ENCODE measurements around the gene HPSE2.

HPSE2 gene

GRCh38 chr10:98623176-98623575 lies 612.5 kb downstream of the HPSE2 start:
- Histone ChIP-seq H3K9me3 (ENCODE audit: insufficient read depth, low read length) (no peaks in the 10 kb centered on the region), H3K4me1 (ENCODE audit: low read length) (no peaks in the 10 kb centered on the region), H3K27ac (ENCODE audit: low read length) (no peak overlapping the region), H3K4me2 (ENCODE audit: low read length) (no peak overlapping the region), H3K27me3 (ENCODE audit: low read depth, low read length) (no peaks in the 10 kb centered on the region), H3K9ac (ENCODE audit: low read length) (no peak overlapping the region), H4K20me1 (ENCODE audit: insufficient read depth, low read length) (no peaks in the 10 kb centered on the region), H3K79me2 (ENCODE audit: low read length) (no peaks in the 10 kb centered on the region), H2AFZ (ENCODE audit: low read depth, low read length) (no peak overlapping the region), H3K36me3 (replicated peaks; ENCODE audit: low read depth, low read length) (no peaks in the 10 kb centered on the region), H3K4me3 (ENCODE audit: low read length) (no peak overlapping the region)
- TF ChIP-seq CTCF (IDR thresholded peaks at IDR 0.05; ENCODE audit: low read depth, low read length) (no peak), EZH2phosphoT487 (IDR thresholded peaks at IDR 0.05; ENCODE audit: low read depth) (no peak)

GRCh38 chr10:98621630-98622029 lies 614.0 kb downstream of the HPSE2 start:
- no peak for TF ChIP-seq CTCF (IDR thresholded peaks at IDR 0.05; ENCODE audit: low read depth, low read length)
- TF ChIP-seq EZH2phosphoT487 (IDR thresholded peaks at IDR 0.05; ENCODE audit: low read depth) = no peak
- Histone ChIP-seq H2AFZ (ENCODE audit: low read depth, low read length) (no peak overlapping the region), H3K36me3 (replicated peaks; ENCODE audit: low read depth, low read length) (no peaks in the 10 kb centered on the region), H4K20me1 (ENCODE audit: insufficient read depth, low read length) (no peaks in the 10 kb centered on the region), H3K79me2 (ENCODE audit: low read length) (no peaks in the 10 kb centered on the region), H3K4me1 (ENCODE audit: low read length) (no peaks in the 10 kb centered on the region), H3K9ac (ENCODE audit: low read length) (no peak overlapping the region), H3K4me3 (ENCODE audit: low read length) (no peak overlapping the region), H3K27me3 (ENCODE audit: low read depth, low read length) (no peaks in the 10 kb centered on the region), H3K4me2 (ENCODE audit: low read length) (no peak overlapping the region), H3K9me3 (ENCODE audit: insufficient read depth, low read length) (no peaks in the 10 kb centered on the region), H3K27ac (ENCODE audit: low read length) (no peak overlapping the region)

- H2AFZ ChIP-seq (ENCODE audit: low read depth, low read length) = no peak overlapping the region
- H3K9me3 ChIP-seq (ENCODE audit: insufficient read depth, low read length) = no peaks in the 10 kb centered on the region
- H3K27ac ChIP-seq (ENCODE audit: low read length) = no peak overlapping the region
- TF ChIP-seq EZH2phosphoT487 (IDR thresholded peaks at IDR 0.05; ENCODE audit: low read depth) (no peak), CTCF (IDR thresholded peaks at IDR 0.05; ENCODE audit: low read depth, low read length) (no peak)
- no peak overlapping the region for H3K4me2 ChIP-seq (ENCODE audit: low read length)
- H3K4me1 ChIP-seq (ENCODE audit: low read length) = no peaks in the 10 kb centered on the region
- no peaks in the 10 kb centered on the region for H3K79me2 ChIP-seq (ENCODE audit: low read length)
- no peak overlapping the region for H3K4me3 ChIP-seq (ENCODE audit: low read length)
- H4K20me1 ChIP-seq (ENCODE audit: insufficient read depth, low read length) = no peaks in the 10 kb centered on the region
- H3K9ac ChIP-seq (ENCODE audit: low read length) = no peak overlapping the region
- no peaks in the 10 kb centered on the region for H3K36me3 ChIP-seq (replicated peaks; ENCODE audit: low read depth, low read length)
- H3K27me3 ChIP-seq (ENCODE audit: low read depth, low read length) = no peaks in the 10 kb centered on the region
Observed at GRCh38 chr10:98620503-98620902, 615.1 kb downstream of the HPSE2 start.

- no peak overlapping the region for H3K9ac ChIP-seq (ENCODE audit: low read length)
- no peaks in the 10 kb centered on the region for H3K27me3 ChIP-seq (ENCODE audit: low read depth, low read length)
- no peaks in the 10 kb centered on the region for H4K20me1 ChIP-seq (ENCODE audit: insufficient read depth, low read length)
- no peak overlapping the region for H3K4me2 ChIP-seq (ENCODE audit: low read length)
- H2AFZ ChIP-seq (ENCODE audit: low read depth, low read length) = no peak overlapping the region
- no peak overlapping the region for H3K27ac ChIP-seq (ENCODE audit: low read length)
- H3K36me3 ChIP-seq (replicated peaks; ENCODE audit: low read depth, low read length) = no peaks in the 10 kb centered on the region
- H3K4me3 ChIP-seq (ENCODE audit: low read length) = no peak overlapping the region
- TF ChIP-seq EZH2phosphoT487 (IDR thresholded peaks at IDR 0.05; ENCODE audit: low read depth) = no peak
- TF ChIP-seq CTCF (IDR thresholded peaks at IDR 0.05; ENCODE audit: low read depth, low read length) = no peak
- H3K79me2 ChIP-seq (ENCODE audit: low read length) = no peaks in the 10 kb centered on the region
- no peaks in the 10 kb centered on the region for H3K4me1 ChIP-seq (ENCODE audit: low read length)
- H3K9me3 ChIP-seq (ENCODE audit: insufficient read depth, low read length) = no peaks in the 10 kb centered on the region
Observed at GRCh38 chr10:98619446-98619845, 616.2 kb downstream of the HPSE2 start.
